Activated CD8-positive, alpha-beta memory T cell treated with anti-CD3 and anti-CD28 coated beads, Interleukin-2, amount 50 U/mL, for 4 hours (primary cell): ENCODE results near the gene LIN7A.
"Not testable (repeated sequence)": the region's sequence is repeated elsewhere in the genome, so short reads cannot be mapped to it uniquely, and the experiment has no call there.

ENCODE experiments used
- DNase-seq: peaks from one replicate; pipeline ENCODE4 v3.0.0-alpha.2; 2020

LIN7A gene

DNA sequence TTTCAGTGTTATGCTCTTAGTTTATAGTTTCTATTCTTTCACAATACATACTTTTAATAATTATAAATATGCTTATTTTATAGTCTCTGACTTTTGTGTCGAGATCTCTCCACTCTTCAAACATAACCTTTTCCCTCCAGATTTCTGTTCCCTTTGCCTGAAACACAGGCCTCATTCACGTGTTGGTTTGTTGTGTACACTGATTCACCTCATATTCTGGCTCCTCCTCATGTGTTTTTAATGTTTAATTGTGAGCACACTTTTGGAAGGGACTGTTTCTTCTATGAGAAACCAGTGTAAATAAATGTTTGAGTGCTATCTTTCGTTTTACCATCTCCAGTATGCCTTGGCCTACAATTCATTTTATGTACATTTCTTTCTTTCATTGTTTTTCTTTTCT, 20.1 kb downstream of the LIN7A start:
- no peak for DNase-seq

DNA sequence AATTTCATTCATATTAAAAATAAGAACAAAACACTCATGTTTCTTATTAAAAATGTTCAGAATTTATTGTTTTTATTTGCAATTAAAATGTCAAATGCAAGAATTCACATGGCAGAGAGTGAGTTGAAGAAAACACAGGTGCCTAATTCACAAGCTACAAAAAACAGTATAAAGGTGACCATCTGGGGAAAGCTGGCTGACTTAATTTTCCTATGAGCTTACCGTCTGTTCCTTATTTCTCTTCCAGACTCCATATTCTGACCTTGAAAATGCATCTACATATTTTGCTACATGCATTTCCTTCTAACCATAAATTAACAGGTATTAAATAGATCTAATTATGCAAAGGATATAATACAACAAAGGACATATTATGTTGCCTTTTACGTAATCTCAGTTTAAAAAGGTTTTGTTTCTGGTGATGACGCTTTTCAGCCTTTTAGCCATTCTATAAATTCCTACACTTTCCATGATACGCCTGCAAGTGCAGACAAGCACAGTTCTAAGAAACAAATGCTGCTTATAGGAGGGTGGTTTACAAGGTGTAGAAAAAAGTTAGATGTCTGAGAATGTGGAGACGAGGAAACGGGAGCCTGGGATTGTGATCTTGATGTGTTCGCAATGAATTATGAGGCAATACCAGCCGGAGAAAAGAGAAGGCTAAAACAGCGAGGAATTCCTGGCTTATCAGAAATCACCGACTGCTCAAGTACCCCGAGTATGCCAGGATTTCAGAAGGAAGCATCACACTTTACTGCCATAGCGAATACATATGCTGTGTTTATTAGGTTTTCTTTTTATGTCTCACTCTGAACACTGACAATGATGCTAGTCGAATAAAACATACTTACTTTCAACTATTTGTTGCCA, 24.6 kb downstream of the LIN7A start:
- no peak for DNase-seq

DNA sequence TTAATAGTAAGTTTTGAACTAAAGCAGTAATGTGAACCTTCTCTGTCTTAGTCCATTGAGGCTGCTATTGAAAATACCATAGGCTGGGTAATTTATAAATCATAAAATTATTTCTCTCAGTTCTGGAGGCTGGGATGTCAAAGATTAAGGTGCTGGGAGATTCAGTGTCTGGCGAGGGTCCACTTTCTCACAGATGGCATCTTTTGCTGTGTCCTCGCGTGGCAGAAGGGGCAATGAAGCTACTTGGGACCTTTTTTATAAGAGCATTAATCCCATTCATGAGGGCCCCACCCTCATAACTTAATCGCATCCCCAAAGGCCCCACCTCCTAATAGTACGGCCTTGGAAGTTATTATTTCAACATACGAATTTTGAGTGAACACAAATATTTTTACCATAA, 28.4 kb downstream of the LIN7A start:
- no peak for DNase-seq

DNA sequence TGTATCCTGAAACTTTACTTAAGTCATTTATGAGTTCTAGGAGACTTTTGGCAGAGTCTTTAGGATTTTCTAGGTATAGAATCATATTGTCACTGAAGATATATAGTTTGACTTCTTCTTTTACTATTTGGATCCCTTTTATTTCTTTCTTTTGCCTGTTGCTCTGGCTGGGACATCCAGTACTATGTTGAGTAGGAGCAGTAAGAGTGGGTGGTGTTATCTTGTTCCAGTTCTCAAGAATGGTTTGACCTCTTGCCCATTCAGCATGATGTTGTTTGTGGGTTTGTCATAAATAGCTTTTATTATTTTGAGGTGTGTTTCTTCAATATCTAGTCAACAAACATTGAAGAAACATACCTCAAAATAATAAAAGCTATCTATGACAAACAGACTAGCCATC, 35.0 kb downstream of the LIN7A start:
- no peak for DNase-seq

DNA sequence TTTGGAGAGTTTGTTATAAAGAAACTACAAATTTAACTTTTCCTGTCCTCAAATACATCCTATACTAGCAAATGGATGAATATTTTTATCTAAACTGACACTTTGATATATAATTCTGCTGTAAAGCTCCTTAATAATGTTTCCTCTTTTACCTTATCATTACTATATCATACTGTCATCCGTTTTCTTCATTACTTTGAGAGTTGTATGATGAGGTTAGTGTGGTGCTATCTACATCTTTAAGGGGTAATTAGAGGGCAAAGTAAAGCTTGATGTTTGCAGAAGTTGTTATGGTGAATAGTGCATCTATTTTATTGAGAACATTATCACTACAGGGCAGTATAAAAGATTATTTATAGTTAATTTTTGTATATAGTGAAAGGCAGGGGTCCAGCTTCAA, 36.1 kb downstream of the LIN7A start:
- DNase-seq: no peak

DNA sequence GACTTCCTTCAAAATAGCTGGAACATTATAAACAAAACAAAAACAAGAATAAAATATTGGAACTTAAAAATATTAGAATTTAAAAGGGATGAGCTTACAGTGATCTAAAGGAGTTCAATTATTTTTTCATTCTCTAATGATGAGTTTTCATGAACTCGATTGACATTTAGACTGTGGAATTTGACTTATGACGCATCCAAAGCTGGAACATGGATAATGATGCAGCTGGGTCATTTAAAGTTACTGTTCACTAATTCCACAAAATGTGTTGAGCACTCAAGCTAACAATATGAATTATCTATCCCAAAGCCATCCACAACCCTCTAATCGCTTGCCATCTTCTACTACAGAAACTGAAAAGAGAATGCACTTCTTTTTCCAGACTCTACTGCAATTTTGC, 42.5 kb downstream of the LIN7A start:
- DNase-seq: no peak

DNA sequence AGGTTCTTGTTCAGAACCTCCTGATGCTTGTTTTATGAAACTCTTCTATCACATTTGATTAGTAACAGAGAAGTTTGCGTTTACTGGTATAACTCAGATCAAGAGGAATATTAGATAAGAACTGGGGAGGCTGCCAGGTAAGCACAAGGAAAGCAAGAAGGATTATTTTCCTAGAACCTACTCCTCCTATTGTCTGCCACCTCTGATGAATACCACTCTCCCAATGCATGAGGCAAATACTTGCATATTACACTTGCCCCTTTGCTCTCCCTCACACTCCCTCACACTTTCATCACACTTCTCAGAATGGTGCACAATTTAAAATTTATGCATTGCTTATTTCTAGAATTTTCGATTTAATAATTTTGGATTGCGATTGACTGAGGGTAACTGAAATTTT, 43.6 kb downstream of the LIN7A start:
- DNase-seq: no peak

DNA sequence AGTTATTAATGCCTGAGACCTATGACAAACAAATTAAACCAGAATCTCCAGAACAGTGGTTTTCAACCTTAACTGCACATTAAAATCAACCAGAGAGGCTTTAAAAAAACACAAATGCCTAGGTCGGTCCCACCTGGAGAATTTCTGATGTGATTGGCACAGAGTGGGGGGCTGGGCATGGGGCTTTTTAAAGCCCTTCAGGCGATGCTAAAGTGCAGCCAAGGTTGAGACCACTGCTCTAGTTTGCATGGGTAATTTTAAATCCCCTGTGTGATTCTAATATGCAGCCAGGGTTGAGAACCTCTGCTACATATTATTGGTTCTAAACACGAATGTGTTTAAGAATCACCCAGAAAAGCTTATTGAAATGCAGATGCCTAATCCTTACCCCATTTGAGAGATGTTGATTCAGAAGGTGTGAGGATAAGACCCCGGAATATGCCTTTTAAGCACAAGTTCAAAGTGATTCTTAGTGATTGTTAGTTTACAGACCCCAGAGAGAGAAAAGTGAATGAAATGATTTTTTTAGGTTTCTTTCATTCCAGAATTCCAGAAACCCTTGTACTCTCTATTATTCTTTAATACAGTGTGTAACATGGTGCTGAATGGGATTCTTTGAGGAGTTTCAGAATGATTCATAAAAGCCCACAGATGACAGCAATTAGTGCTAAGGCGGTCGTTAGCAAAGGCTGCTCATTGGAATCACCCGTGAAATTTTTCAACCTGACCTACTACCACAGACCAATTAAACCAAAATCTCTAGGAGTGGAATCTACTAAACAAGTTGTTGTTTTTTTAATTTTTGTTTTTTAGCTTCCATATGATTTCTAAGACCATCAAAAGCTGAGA, 44.9 kb downstream of the LIN7A start:
- DNase-seq: no peak

DNA sequence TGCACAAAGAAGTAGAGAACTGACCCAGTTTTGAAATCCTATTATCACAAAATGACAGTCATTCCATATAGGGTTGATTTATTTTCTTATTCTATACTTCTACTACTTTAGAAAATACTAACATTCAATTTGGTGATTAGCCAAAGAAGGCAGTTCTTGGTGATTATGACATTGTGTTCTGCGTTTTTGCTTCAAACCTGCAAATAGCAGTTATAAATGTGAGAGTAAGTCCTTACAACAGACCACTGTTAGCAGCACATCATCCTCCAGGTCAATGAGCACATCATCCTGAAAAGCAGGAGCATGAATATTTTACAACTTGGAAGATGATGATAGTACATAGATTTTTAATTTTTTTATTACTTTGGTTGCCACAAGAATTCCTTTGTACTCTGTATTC, 53.1 kb downstream of the LIN7A start:
- no peak for DNase-seq

DNA sequence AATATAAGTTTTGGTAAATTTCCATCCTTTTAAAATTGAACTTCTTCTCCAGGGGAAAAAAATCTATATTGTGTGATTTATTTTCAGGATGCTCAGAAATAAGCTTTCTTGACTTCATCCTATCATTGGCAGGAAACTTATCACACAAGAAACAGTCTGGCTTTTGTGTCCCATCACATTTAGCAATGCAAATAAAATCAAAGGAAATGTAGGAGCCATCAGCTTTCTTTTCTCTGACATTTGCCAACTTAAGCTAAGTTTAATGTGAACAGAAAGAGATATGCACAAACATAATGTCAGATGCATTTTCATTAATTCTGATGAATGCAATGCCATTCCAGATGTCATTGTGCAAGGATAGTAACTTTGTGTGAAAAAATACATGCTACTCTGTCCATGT, 56.6 kb downstream of the LIN7A start:
- no peak for DNase-seq

DNA sequence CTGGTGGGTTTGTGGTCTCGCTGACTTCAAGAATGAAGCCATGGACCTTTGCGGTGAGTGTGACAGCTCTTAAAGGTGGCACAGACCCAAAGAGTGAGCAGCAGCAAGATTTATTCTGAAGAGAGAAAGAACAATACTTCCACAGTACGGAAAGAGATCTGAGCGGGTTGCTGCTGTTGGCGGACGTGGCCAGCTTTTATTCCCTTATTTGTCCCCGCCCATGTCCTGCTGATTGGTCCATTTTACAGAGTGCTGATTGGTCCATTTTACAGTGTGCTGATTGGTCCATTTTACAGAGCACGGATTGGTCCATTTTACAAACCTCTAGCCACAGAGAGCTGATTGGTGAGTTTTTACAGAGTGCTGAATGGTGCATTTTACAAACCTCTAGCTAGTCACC, 59.3 kb downstream of the LIN7A start:
- DNase-seq: not testable (repeated sequence)

DNA sequence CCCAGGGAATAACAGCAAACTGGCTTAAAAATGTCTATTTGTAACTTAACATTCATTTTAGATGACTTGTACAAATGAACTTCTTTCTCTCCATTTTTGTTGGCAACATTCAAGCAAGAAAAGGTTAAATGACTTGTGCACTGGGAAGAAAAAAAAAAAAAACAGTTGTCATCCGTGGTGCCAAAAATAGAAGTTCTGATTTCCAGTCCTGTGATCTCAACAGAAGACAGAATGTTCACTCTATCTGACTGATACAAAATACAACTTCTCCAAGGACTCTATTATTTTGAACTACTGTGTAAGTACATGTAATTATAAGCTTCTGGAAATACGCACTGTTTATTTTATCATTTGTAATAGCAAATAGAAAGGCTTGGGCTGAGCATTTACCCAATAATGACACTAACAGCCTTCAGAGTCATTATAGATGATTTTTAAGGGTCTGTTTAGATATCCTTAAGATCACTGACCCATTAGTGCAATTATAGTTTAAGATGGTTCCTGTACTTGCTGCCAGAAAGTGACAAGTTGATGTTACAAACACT, 59.9 kb downstream of the LIN7A start:
- DNase-seq: no peak

DNA sequence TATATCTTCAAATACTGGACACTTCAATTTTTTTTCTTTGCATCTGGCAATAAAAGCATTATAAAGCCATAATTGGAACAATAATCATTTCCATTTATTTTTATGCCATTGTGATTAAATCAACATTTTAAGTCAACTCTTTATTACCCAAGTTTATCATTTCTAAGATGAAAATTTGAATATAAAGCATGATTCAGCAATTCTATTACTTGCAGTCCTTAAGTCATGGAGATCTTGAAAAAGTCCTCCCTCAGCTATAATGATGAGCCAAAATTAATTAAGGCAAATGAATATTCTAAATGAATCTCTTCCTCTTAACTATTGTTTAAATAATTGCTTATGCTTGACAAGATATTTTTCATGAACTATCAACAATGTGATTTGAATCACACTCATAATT, 65.7 kb downstream of the LIN7A start:
- no peak for DNase-seq

DNA sequence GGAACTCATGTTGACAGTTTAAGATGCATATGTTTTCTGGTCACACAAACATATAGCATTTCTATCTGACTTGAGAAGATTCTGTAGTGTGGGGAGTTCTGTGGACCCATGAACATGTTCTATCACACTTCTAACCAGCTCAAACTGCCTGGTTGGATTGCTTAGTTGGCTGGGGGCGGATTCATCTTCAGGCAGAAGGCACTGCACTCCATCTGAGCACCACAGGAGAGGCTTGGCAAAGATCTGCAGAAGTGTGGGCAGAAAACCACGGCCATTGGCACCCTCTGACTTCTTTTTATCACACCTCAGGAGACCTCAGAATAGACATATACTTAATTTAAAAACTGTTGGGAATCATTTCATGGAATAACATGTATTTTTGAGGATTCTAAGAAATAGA, 68.5 kb downstream of the LIN7A start:
- DNase-seq: no peak

DNA sequence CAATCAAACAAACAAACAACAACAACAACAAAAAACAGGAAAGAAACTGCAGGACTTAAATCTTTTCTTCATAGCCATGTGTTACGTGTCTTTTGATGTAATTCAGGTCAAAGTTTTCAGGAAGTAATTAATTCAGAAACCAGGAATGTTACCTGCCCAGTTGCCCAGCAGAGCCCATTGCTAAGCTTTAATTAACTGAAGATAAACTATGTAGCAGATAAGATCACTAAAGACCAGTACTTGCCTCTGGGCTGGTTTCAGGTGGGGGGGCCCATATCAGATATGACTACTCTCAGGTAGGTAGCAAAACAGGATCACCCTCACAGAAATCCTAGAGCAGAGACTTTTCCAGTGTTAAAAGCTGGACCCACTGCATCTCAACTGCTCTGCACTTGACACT, 69.2 kb downstream of the LIN7A start:
- DNase-seq: no peak

DNA sequence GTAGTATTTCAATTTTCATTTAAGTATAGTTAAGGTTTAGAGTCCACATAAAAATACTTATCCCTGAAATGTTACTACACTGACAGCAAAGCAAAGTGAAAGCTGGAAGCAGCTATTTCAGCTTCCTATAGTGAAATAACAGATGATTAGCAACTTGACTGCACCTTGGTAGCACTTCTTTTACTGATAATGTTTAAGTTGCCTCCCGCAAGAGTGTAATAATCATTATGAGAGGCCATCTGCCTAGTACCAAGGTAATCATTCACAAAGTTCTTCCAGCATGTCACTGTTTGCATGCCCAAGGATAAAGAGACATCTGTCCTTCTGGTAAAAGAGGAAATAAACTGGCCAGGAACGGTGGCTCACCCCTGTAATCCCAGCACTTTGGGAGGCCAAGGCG, 69.8 kb downstream of the LIN7A start:
- no peak for DNase-seq

DNA sequence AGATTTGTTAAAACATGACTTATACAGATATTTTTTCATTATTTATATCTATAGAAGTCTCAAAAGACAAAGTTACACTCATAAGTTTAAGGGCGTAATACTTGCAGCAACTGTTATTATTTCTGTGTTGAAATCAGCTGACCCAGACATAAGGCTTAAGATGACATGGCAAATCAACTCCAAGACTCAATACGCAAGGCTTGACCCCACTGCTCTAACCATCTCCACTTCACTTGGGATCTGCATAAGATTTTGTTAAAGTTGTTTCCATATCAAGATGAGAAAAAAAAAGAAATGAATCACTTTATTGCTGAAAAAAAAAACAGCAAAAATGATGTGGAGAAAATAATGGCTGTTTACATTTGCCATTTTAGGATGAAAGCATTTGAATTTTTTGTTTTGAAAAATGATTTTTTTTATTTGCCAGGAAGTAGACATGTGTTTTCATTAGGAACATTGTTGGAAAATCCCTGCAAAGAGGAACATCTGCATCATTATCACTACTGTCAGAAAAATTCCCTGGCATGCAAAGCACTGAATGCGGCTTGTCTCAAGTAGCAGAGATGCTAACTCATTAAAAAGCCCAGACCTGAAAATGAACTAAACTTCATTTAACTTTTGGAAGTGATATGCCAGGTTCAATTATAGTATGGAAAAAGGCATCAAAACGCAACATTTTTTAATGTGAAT, 73.5 kb downstream of the LIN7A start:
- DNase-seq: no peak

DNA sequence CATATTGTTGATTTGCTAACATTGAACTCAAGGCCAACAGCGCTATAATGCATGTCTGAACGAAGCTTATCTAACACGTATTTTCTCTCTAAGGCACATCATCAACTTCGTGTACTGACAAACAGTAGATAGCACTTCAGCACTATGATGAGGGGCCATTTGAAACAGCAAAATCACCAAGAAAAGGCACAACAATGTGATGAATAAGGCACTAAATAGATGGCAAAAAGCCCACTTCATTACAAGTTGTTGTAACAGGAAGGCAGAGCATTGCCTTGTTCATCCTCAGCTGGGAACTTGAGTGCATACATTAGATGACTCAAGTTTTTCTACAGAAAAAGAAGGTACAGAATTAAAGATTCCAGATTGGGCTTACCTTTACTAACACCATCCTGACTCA, 75.2 kb downstream of the LIN7A start:
- DNase-seq: no peak

DNA sequence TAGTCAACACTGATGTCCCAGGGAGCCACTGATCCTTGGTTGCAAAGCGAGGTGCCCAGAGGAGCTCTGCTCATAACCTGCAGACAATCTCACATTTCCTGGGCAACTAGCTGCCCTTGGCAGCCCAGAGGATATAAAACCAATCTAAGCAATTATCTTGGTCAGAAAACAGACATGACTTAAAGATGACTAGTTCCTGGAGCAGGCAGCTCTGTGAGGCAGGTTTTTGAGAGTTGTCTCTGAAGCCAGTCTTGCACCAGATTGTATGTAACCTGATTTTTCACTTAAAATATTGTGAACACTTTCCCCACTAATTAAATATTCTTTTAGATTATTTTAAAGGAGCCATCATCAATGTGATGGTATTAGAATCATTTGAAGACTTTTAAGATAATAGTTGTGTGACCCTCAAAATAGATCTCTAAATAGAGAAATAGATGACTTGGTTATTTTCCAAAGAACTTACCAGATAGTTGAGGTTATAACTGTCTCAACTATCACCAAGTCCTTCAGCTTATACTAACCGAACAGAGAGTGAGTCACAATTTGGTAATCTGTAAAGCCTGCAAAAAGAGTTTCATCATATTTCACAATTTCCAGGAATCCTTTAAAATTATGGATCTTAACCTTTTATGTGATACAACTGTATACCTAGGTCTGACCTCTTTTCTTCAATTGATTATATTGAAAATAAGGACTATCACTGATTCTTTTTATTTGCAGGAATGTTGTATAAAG, 75.9 kb downstream of the LIN7A start:
- no peak for DNase-seq

DNA sequence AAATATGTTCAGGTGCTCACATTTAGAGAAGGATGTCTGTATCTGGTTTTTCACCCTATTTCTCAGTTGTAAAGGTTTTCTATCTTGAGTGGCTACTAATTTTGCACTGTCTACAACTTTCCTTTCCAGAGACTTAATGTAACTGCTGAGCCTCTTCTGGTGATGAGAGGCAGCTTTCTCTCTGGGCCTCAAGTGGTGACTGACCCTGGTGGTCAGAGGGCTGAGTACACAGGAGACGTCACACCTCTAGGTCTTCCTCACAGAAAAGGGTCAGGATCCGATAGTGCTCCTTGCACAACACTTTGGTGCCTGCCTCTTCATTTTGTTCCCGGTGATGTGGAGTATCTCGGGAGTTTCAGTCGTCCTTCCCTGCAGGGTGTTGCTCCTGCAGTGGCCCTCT, 76.8 kb downstream of the LIN7A start:
- DNase-seq: no peak

DNA sequence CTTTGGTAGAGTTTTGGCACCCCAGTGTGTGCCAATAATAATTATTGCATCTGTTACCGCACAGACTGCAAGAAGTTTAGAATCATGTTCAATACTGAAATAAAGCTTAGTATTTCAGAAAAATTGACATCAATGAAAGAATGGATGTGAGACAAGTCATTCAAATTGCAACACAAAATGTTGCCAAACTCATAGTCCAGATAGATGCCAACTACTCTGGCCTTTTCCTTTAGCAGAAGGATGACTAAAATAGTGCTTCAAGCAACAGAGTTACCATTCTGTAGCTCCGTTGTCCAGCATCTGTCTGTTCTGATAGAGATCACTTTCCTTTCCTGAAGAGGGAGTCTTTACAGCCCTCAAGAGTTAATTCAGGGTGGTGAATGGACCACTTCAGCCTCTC, 77.5 kb downstream of the LIN7A start:
- DNase-seq: no peak

DNA sequence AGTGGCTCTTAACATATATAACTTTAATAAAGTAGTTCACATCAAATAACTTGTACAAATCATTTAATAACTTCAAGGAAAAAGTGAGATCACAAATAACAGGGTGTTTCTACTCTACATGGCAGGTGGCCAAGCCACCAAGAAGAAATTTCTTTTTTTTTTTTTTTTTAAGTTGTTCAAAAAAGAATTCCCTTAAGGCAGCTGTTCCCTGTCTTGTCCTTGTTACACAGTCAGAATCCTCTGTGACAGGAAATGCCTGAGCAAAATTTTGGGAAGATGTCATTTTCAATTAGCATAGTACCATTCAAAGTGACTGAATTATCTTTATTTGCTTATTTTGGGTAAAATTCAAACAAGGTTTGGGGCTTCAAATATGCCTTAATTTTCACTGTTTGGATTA, 79.4 kb downstream of the LIN7A start:
- DNase-seq: no peak

DNA sequence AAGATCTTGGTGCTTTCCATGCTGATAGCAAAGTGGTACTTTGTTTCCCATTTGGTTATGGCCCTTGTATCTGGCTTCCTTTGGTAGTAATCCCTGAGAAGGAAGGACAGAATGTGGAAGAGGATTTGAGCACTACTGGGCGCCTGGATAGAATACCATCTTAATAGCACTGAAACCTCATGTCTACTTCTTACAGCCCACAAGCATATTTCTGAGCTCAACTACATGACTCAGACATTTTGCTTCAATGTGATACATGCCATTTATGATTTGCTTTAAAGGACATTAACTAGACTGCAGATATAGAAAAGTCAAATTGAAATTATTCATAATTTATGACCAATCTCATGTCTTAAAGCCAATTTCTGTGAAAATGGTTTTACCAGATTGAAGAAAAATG, 80.4 kb downstream of the LIN7A start:
- DNase-seq: no peak
